Prostate gland (tissue), 2 donors: ENCODE data around the gene TOR1B. TPM values are rescaled to one million over a fixed set of nuclear protein-coding genes. Genes with fewer than 3 reads are reported as not detected.
"Not testable (repeated sequence)": the region's sequence is repeated elsewhere in the genome, so short reads cannot be mapped to it uniquely, and the experiment has no call there.

Experiments
- DNase-seq: peaks from one replicate; pipeline ENCODE4 v3.0.0-alpha.2; 2019; ENCODE audit warnings: low spot score
- H3K27ac ChIP-seq, 2 donors: fragments of 200-600 bp; sonication (generic); 2 replicates each; pipeline ENCODE4 v1.5.1; 2017 to 2019
- H3K27me3 ChIP-seq: fragments of 200-600 bp; sonication (generic); replicated peaks from 2 replicates; pipeline ENCODE4 v1.5.1; 2019; ENCODE audit not compliant: insufficient read depth
- H3K36me3 ChIP-seq, 2 donors: fragments of 200-600 bp; sonication (generic); 1 replicate in 1 of 2; 2 replicates in 1 of 2; pipeline versions ENCODE4 v1.5.1 to v1.8.1; 2017 to 2019
- H3K4me1 ChIP-seq: fragments of 200-600 bp; sonication (generic); replicated peaks from 2 replicates; pipeline ENCODE4 v1.5.1; 2019
- H3K4me3 ChIP-seq, 2 donors: fragments of 200-600 bp; sonication (generic); 2 replicates each; pipeline ENCODE4 v1.5.1; 2017 to 2019
- H3K9me3 ChIP-seq: fragments of 200-600 bp; sonication (generic); 2 replicates; pipeline ENCODE4 v1.5.1; 2017
- POLR2A ChIP-seq: fragments of 450-650 bp; IDR thresholded peaks from one replicate; pipeline ENCODE4 v1.6.1; 2016; ENCODE audit warnings: antibody characterized with exemption, mild to moderate bottlenecking
- POLR2AphosphoS5 ChIP-seq: sonication (generic); formaldehyde crosslinking; IDR thresholded peaks from one replicate; pipeline ENCODE4 v1.6.1; 2017; ENCODE audit warnings: antibody characterized with exemption
- WGBS: methylation state at CpG from one replicate; pipeline ENCODE4 v1.1.5; 2018; 5-methylcytosine and 5-hydroxymethylcytosine counted together
- intact Hi-C: fragments of 100-400 bp; cut with DNase I; formaldehyde crosslinking; loops from one replicate; pipeline ENCODE4 v1.14.2; 2022
- total RNA-seq, 2 donors: library from RNA; depleted of rRNA; stranded (reverse); fragments of >200 nt; gene quantifications; one replicate each; pipeline ENCODE4 v1.1.0, GENCODE V29; 2016
- TF ChIP-seq, protein P1 (sequence below), 4 experiments: fragments of 200-600 bp in 2 of 4; fragments of 450-650 bp in 2 of 4; sonication (generic) in 2 of 4; IDR thresholded peaks; 1 replicate in 3 of 4; 2 replicates in 1 of 4; pipeline ENCODE4 v1.5.1; 2016 to 2019; ENCODE audit warnings: antibody characterized with exemption in 4 of 4, mild to moderate bottlenecking in 2 of 4, moderate library complexity in 2 of 4

Gene TOR1B
- total RNA-seq, 2 donors from 2014 or later, result 31.4 to 35.7 TPM

DNA sequence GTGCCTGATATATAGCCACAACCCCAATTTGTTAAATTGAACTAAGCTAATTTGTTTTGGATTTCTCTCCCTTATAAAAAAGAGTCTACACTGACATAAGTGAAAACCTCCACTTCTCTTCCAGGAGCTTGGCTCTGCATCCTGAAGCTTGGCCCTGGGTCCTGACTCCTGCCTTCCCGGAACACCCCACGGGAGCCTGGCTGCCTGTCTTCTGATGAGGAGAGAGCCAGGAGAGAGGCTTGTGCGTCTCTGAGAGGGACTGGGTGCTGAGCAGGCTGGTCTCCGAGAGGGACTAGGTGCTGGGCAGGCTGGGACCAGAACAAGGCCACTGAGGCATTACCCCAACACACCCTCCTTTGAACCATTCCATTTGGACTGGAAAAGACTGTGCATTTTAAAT lies 43.7 kb upstream of the TOR1B start:
- Histone ChIP-seq H3K27ac (no peak overlapping the region), H3K4me1 (no peaks in the 10 kb centered on the region), H3K27me3 (no peaks in the 10 kb centered on the region), H3K9me3 (no peaks in the 10 kb centered on the region), H3K36me3 (no peaks in the 10 kb centered on the region), H3K4me3 (no peak overlapping the region)
- no peak for DNase-seq
- TF ChIP-seq POLR2AphosphoS5 (no peak), POLR2A (no peak)
- TF ChIP-seq, protein P1, sequence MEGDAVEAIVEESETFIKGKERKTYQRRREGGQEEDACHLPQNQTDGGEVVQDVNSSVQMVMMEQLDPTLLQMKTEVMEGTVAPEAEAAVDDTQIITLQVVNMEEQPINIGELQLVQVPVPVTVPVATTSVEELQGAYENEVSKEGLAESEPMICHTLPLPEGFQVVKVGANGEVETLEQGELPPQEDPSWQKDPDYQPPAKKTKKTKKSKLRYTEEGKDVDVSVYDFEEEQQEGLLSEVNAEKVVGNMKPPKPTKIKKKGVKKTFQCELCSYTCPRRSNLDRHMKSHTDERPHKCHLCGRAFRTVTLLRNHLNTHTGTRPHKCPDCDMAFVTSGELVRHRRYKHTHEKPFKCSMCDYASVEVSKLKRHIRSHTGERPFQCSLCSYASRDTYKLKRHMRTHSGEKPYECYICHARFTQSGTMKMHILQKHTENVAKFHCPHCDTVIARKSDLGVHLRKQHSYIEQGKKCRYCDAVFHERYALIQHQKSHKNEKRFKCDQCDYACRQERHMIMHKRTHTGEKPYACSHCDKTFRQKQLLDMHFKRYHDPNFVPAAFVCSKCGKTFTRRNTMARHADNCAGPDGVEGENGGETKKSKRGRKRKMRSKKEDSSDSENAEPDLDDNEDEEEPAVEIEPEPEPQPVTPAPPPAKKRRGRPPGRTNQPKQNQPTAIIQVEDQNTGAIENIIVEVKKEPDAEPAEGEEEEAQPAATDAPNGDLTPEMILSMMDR (IDR thresholded peaks at IDR 0.05), result no peak
- 74% methylated on average over 4 of the region's 4 CpGs for WGBS
- intact Hi-C loops, result no loop called here

DNA sequence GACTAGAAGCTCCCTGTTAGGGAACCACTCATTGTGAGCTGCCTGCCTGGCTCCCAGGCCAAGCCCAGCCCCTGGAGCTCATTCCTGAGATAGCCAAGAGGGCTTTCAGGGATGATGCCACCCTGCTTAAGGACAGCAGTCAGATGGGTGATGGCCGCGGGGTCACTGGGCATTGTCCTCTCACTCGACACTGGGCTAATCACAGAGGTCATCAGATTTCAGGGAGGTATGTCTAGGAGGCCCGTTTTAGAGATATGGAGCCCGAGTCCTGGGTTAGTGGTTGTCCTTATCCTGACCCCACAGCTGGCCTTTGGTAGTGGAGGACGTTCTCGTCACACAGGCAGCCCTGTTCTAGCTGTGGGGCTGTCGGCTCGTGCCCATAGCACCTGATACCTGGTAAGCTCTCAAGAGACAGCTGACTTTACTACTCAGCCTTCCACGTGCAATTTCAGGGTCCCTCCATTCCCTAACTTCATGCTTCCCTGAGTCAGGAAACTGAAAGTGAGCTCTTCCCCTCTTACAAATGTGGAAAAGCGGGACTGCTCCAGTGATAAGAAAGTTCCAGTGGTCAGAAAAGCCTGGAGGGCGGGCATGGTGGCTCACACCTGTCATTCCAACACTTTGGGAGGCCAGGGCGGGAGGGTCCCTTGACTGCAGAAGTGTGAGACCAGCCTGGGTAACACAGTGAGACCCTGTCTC lies 43.0 kb upstream of the TOR1B start:
- H3K4me3 ChIP-seq, result no peak overlapping the region
- H3K27ac ChIP-seq, result no peak overlapping the region
- H3K27me3 ChIP-seq, result no peaks in the 10 kb centered on the region
- TF ChIP-seq, protein P1 (IDR thresholded peaks at IDR 0.05), result no peak
- TF ChIP-seq POLR2AphosphoS5 (no peak), POLR2A (no peak)
- WGBS, result 87% methylated on average over 13 of the region's 13 CpGs
- H3K9me3 ChIP-seq, result no peaks in the 10 kb centered on the region
- no peaks in the 10 kb centered on the region for H3K36me3 ChIP-seq
- DNase-seq, result no peak
- intact Hi-C loops, result no loop called here
- no peaks in the 10 kb centered on the region for H3K4me1 ChIP-seq

DNA sequence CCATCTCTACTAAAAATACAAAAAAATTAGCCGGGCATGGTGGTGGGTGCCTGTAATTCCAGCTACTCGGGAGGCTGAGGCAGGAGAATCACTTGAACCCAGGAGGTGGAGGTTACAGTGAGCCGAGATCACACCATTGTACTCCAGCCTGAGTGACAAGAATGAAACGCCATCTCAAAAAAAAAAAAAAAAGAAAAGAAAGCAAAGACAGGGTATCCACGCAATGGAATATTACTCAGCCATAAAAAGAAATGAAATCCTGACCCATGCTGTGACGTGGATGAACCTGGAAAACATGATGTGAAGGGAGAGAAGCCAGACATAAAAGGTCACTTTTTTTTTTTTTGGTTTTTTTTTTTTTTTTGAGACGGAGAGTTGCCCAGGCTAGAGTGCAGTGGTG lies 42.2 kb upstream of the TOR1B start:
- not testable (repeated sequence) for H3K4me3 ChIP-seq, DNase-seq

DNA sequence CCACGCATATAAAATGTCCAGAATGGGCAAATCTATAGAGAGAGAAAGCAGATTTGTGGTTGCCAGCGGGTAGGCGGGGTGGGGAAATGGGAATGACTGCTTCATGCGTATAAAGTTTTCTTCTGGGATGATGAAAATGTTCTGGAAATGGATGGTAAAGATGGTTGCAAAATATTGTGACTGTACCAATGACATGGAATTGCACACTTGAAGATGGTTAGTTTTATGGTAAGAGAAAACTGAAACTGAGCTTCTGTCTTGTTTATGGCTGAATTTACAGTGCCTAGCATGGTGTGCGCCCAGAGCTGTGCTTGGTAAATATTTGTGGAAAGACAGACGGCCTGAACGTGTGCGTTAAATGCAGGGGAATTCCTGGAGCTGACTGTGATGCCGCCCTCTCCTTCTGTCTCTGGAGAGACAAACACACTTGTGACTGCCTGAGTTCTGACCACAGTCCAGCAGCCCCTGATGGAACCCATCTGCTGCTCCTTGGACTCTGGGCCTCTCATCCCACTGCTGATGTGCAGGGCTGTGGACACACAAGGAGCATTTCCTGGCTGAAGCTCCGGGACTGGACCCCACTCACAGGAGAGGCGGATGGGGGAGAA lies 41.6 kb upstream of the TOR1B start:
- no peak overlapping the region for H3K4me3 ChIP-seq
- no peak overlapping the region for H3K27ac ChIP-seq
- TF ChIP-seq, protein P1 (IDR thresholded peaks at IDR 0.05), result no peak
- TF ChIP-seq POLR2A (no peak), POLR2AphosphoS5 (no peak)
- no peaks in the 10 kb centered on the region for H3K36me3 ChIP-seq
- no peaks in the 10 kb centered on the region for H3K4me1 ChIP-seq
- H3K27me3 ChIP-seq, result no peaks in the 10 kb centered on the region
- no peaks in the 10 kb centered on the region for H3K9me3 ChIP-seq
- WGBS, result 41% methylated on average over 11 of the region's 11 CpGs
- DNase-seq, result no peak
- intact Hi-C loops, result no loop called here

More for the DNA sequence above, 42.2 kb upstream of the TOR1B start:
- H3K36me3 ChIP-seq, intact Hi-C loops, H3K9me3 ChIP-seq, H3K4me1 ChIP-seq, H3K27me3 ChIP-seq, H3K27ac ChIP-seq: not testable (repeated sequence)
- WGBS, result 84% methylated on average over 7 of the region's 7 CpGs

DNA sequence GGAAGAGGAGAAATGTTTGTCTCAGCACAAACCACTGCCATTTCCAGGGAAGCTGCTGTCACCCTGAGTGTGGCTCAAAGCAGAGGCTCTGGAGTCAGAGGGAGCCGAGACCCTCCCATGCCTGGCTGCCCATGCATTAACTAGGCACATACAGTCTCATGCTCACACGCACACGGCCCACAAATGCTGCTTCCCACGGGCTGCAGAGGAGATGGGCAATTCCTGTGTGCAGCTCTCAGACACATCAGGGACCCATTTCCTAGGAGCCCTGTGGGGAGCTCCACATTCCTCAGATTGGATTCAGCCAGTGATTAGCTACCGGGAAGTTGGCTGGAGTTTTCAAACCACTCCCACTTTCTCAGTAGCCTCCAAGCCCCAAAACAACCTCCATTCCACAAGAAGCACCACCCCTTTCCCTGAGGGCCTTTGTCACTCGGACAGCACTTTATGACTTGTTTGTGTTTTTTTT lies 41.0 kb upstream of the TOR1B start:
- intact Hi-C loops, result no loop called here
- Histone ChIP-seq H3K36me3 (no peaks in the 10 kb centered on the region), H3K9me3 (no peaks in the 10 kb centered on the region), H3K4me3 (no peak overlapping the region), H3K27ac (no peak overlapping the region), H3K4me1 (no peaks in the 10 kb centered on the region), H3K27me3 (no peaks in the 10 kb centered on the region)
- TF ChIP-seq POLR2AphosphoS5, result no peak
- TF ChIP-seq, protein P1 (IDR thresholded peaks at IDR 0.05), result no peak
- TF ChIP-seq POLR2A, result no peak
- DNase-seq, result no peak
- WGBS, result 13% methylated on average over 6 of the region's 6 CpGs

DNA sequence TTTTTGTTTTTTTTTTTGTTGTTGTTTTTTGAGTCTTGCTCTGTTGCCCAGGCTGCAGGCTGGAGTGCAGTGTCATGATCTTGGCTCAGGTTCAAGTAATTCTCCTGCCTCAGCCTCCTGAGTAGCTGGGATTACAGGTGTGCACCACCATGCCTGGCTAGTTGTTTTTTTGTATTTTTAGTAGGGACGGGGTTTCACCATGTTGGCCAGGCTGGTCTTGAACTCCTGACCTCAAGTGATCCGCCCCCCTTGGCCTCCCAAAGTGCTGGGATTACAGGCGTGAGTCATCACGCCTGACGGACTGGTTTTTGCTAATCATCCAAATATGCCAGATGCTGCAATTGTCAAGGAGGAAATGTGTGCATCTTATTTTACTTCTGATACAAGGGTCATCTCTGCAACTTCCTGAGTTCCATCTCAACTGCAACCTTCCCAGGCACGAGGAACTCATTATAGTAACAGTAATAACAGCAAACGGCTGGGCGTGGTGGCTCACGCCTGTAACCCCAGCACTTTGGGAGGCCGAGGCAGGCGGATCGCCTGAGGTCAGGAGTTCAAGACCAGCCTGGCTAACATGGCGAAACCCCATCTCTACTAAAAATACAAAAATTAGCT lies 40.5 kb upstream of the TOR1B start:
- WGBS, result 59% methylated on average over 13 of the region's 13 CpGs
- H3K27me3 ChIP-seq, intact Hi-C loops, H3K4me3 ChIP-seq, H3K4me1 ChIP-seq, H3K9me3 ChIP-seq, H3K27ac ChIP-seq, H3K36me3 ChIP-seq, DNase-seq: not testable (repeated sequence)
